HepG2 (cell line): Measurements from ENCODE around the gene NRN1L. TPM values are rescaled to one million over a fixed set of nuclear protein-coding genes. Genes with fewer than 3 reads are reported as not detected.

ENCODE experiments used
- BHLHE40 ChIP-seq: IDR thresholded peaks from 2 replicates; pipeline ENCODE4 v1.6.1; 2011; ENCODE audit warnings: low read length, improper control_type of control experiment
- HNRNPLL ChIP-seq: fragments of 200-400 bp; formaldehyde crosslinking; IDR thresholded peaks from 2 replicates; pipeline ENCODE4 v1.6.1; 2017; ENCODE audit warnings: mild to moderate bottlenecking, low read depth, low read length; ENCODE audit not compliant: poor library complexity, severe bottlenecking
- LCORL ChIP-seq, 2 experiments: fragments of 450-650 bp in 1 of 2; sonication (generic) in 1 of 2; formaldehyde crosslinking in 1 of 2; IDR thresholded peaks; 2 replicates each; pipeline versions ENCODE4 v1.5.0 to v1.6.1; 2017 to 2020; ENCODE audit warnings: antibody characterized with exemption in 1 of 2, missing genetic modification reagents in 1 of 2
- NBN ChIP-seq: fragments of 450-650 bp; conservative IDR thresholded peaks from 2 replicates; pipeline ENCODE4 v1.6.1; 2017
- NFE2L1 ChIP-seq: sonication (generic); formaldehyde crosslinking; IDR thresholded peaks from 2 replicates; pipeline ENCODE4 v1.4.0; 2020; ENCODE audit warnings: missing genetic modification reagents, mild to moderate bottlenecking, borderline replicate concordance
- SMARCC2 ChIP-seq: fragments of 450-650 bp; IDR thresholded peaks from 2 replicates; pipeline ENCODE4 v1.6.1; 2017; ENCODE audit warnings: antibody characterized with exemption, mild to moderate bottlenecking
- SRSF9 ChIP-seq: fragments of 200-400 bp; formaldehyde crosslinking; IDR thresholded peaks from 2 replicates; pipeline ENCODE4 v1.6.1; 2018; ENCODE audit warnings: borderline replicate concordance, mild to moderate bottlenecking, low read depth, low read length; ENCODE audit not compliant: insufficient read depth, poor library complexity, severe bottlenecking
- YEATS4 ChIP-seq: sonication (generic); formaldehyde crosslinking; IDR thresholded peaks from 2 replicates; pipeline ENCODE4 v1.4.0; 2020; ENCODE audit warnings: missing genetic modification reagents, borderline replicate concordance
- ZC3H4 ChIP-seq: sonication (generic); formaldehyde crosslinking; IDR thresholded peaks from 2 replicates; pipeline ENCODE4 v1.4.0; 2020; ENCODE audit warnings: missing genetic modification reagents, borderline replicate concordance
- ZFX ChIP-seq: sonication (generic); formaldehyde crosslinking; IDR thresholded peaks from 2 replicates; pipeline ENCODE4 v1.4.0; 2020; ENCODE audit warnings: mild to moderate bottlenecking, low read depth, missing genetic modification reagents, moderate library complexity
- ZMYM4 ChIP-seq: sonication (generic); formaldehyde crosslinking; IDR thresholded peaks from 2 replicates; pipeline ENCODE4 v1.8.1; 2023; ENCODE audit warnings: mild to moderate bottlenecking, missing genetic modification reagents
- ZNF180 ChIP-seq: sonication (generic); formaldehyde crosslinking; IDR thresholded peaks from 2 replicates; pipeline ENCODE4 v1.4.0; 2020; ENCODE audit warnings: low read depth, missing genetic modification reagents, borderline replicate concordance
- polyA plus RNA-seq, 8 experiments: library from polyadenylated mRNA; depleted of rRNA in 3 of 8; stranded (reverse) in 7 of 8; unstranded in 1 of 8; fragments of >200 nt; fragmentation: Illumina TruSeq in 4 of 8; extraction: Trizol in 4 of 8; gene quantifications; 2 replicates each; pipeline versions ENCODE4 v1.2.1 to v1.2.3, GENCODE V29; 2011 to 2016; ENCODE audit warnings: low read depth in 4 of 8, missing spikeins in 1 of 8, mixed read lengths in 1 of 8; ENCODE audit not compliant: insufficient read depth in 1 of 8
- total RNA-seq, 5 experiments: library from RNA; depleted of rRNA; stranded (reverse); fragments of >200 nt; fragmentation: Illumina TruSeq; extraction: Trizol; gene quantifications; 2 replicates each; pipeline ENCODE4 v1.2.3, GENCODE V29; 2016; ENCODE audit warnings: low read depth in 1 of 5
- TF ChIP-seq, protein P1 (sequence below): sonication (generic); formaldehyde crosslinking; IDR thresholded peaks from 2 replicates; pipeline ENCODE4 v1.4.0; 2020; ENCODE audit warnings: mild to moderate bottlenecking, missing genetic modification reagents
- TF ChIP-seq, protein P2 (sequence below): sonication (generic); formaldehyde crosslinking; IDR thresholded peaks from 2 replicates; pipeline ENCODE4 v1.8.1; 2023; ENCODE audit warnings: mild to moderate bottlenecking, moderate library complexity, missing genetic modification reagents
- TF ChIP-seq, protein P3 (sequence below): sonication (generic); formaldehyde crosslinking; conservative IDR thresholded peaks from 2 replicates; pipeline ENCODE4 v1.4.0; 2020; ENCODE audit warnings: mild to moderate bottlenecking, missing genetic modification reagents, moderate library complexity

NRN1L gene
- total and polyA plus RNA-seq, 2 of the 13 experiments (the other 11 are each of a cell fraction or from before 2014, with no cell fraction given), result 0.53 to 1.2 TPM

DNA sequence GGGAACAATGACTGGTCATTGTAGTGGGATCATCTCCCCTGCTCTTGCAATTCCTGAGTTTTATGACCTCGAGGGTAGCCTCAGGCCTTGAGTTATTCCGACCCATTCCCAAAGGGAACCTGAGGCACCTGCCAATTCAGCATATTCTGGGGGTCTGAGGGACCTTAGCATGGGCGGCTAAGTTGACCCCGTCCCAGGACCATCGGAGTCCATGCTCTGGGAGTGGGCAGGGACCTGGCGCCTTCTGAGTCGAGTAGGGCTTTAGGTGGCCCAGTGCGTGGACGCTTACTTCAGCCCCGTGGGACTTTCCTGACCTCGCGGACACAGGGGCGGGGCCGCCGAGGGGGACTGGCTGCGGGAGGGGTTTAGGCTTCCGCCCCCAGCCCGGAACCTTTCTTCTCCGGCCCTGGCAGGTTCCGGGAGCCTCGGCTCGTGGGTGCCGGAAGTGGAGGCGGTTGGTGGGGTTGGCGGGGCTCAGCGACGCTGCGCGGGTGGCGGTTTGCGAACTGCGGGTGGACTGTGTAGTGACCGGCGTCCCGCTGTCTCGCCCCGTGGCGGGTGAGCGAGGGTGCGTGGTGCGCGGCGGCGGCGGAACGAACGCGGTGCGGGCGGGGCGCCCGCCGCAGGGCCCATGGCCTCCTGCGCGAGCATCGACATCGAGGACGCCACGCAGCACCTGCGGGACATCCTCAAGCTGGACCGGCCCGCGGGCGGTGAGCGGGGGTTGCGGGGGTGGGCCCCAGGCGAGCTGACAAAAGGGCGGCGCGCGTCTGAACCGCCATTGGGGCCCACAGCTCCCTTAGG is 11.9 kb upstream of the NRN1L start, which contains the start of gene EDC4 (continued):
- TF ChIP-seq, protein P1, sequence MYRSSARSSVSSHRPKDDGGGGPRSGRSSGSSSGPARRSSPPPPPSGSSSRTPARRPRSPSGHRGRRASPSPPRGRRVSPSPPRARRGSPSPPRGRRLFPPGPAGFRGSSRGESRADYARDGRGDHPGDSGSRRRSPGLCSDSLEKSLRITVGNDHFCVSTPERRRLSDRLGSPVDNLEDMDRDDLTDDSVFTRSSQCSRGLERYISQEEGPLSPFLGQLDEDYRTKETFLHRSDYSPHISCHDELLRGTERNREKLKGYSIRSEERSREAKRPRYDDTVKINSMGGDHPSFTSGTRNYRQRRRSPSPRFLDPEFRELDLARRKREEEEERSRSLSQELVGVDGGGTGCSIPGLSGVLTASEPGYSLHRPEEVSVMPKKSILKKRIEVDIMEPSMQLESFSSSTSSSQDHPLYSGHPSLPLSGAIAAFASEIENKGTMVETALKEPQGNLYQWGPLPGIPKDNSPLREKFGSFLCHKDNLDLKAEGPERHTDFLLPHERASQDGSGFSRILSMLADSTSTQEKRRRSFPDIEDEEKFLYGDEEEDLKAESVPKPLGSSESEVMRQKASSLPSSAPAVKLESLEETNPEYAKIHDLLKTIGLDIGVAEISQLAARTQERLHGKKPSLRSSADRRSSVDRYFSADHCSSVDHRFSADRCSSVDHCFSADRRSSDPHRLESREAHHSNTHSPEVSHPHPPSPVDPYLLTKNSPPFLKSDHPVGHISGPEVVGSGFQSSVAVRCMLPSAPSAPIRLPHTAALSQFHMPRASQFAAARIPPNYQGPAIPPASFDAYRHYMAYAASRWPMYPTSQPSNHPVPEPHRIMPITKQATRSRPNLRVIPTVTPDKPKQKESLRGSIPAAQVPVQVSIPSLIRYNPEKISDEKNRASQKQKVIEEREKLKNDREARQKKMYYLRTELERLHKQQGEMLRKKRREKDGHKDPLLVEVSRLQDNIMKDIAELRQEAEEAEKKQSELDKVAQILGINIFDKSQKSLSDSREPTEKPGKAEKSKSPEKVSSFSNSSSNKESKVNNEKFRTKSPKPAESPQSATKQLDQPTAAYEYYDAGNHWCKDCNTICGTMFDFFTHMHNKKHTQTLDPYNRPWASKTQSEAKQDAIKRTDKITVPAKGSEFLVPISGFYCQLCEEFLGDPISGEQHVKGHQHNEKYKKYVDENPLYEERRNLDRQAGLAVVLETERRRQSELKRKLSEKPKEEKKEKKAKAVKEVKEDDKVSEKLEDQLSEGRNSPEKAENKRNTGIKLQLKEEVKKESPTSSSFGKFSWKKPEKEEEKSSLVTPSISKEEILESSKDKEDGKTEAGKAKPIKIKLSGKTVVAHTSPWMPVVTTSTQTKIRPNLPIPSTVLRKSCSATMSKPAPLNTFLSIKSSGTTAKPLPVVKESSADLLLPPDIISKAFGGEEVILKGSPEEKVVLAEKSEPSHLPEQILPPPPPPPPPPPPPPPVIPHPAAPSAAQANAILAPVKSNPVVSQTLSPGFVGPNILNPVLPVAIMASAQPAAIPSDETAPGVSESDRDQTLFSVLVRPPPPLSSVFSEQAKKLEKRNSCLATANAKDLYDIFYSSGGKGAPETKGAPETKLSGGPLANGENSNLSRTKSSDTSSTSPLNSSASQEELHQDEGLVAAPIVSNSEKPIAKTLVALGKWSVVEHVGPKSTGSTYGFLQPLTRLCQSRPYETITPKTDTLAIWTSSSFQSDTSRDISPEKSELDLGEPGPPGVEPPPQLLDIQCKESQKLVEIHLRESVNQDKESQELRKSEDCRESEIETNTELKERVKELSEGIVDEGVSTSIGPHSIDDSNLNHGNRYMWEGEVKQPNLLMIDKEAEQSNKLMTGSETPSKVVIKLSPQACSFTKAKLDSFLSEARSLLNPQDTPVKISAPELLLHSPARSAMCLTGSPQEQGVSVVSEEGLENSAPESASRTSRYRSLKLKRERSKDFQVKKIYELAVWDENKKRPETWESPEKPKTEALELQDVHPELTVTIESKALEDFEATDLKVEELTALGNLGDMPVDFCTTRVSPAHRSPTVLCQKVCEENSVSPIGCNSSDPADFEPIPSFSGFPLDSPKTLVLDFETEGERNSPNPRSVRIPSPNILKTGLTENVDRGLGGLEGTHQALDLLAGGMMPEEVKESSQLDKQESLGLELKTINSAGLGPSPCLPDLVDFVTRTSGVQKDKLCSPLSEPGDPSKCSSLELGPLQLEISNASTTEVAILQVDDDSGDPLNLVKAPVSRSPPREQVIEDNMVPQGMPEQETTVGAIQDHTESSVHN (CRISPR knock-in tag), result peak; percentile 49; the same call in 1 of the 2 replicates
- TF ChIP-seq, protein P2, sequence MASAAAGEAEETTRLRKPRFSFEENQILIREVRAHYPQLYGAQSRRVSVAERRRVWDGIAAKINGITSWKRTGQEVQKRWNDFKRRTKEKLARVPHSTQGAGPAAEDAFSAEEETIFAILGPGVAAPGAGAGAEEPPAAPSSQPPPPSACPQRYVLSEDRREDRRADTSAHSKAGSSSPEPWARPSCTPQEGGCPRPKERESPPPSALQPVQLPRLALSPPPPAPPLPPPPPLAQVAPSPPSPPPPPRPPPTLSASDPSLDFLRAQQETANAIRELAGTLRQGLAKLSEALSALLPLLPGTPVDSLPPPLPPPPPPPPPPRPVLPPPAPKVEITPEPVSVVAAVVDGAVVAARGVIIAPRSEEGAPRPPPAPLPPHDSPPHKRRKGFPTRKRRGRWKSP, result peak; percentile 76
- TF ChIP-seq SRSF9, result no peak
- no peak for TF ChIP-seq ZC3H4 (CRISPR knock-in tag)
- peak; percentile 92 for TF ChIP-seq ZFX
- 0 out of 2 replicates have a peak, but pooled peaks have one; percentile 48 for TF ChIP-seq NFE2L1 (CRISPR knock-in tag)
- no peak for TF ChIP-seq ZNF180
- TF ChIP-seq HNRNPLL, result peak; percentile 85
- no peak for TF ChIP-seq LCORL (IDR thresholded peaks at IDR 0.05)
- TF ChIP-seq LCORL (CRISPR knock-in tag; IDR thresholded peaks at IDR 0.05), result peak; percentile 86
- TF ChIP-seq SMARCC2, result no peak
- TF ChIP-seq BHLHE40, result peak; percentile 34; the same call in 1 of the 2 replicates
- TF ChIP-seq, protein P3, sequence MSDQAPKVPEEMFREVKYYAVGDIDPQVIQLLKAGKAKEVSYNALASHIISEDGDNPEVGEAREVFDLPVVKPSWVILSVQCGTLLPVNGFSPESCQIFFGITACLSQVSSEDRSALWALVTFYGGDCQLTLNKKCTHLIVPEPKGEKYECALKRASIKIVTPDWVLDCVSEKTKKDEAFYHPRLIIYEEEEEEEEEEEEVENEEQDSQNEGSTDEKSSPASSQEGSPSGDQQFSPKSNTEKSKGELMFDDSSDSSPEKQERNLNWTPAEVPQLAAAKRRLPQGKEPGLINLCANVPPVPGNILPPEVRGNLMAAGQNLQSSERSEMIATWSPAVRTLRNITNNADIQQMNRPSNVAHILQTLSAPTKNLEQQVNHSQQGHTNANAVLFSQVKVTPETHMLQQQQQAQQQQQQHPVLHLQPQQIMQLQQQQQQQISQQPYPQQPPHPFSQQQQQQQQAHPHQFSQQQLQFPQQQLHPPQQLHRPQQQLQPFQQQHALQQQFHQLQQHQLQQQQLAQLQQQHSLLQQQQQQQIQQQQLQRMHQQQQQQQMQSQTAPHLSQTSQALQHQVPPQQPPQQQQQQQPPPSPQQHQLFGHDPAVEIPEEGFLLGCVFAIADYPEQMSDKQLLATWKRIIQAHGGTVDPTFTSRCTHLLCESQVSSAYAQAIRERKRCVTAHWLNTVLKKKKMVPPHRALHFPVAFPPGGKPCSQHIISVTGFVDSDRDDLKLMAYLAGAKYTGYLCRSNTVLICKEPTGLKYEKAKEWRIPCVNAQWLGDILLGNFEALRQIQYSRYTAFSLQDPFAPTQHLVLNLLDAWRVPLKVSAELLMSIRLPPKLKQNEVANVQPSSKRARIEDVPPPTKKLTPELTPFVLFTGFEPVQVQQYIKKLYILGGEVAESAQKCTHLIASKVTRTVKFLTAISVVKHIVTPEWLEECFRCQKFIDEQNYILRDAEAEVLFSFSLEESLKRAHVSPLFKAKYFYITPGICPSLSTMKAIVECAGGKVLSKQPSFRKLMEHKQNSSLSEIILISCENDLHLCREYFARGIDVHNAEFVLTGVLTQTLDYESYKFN (CRISPR knock-in tag), result peak; percentile 65
- TF ChIP-seq YEATS4 (CRISPR knock-in tag), result peak; percentile 95
- peak; percentile 91 for TF ChIP-seq ZMYM4 (CRISPR knock-in tag)
- no peak for TF ChIP-seq NBN
